Vagina (tissue), 2 donors: ENCODE results near the gene SLC35A1. TPM values are rescaled to one million over a fixed set of nuclear protein-coding genes. Genes with fewer than 3 reads are reported as not detected.

ENCODE experiments used
- DNase-seq, 2 donors: peaks; one replicate each; pipeline ENCODE4 v3.0.0-alpha.2; 2017; ENCODE audit errors: extremely low spot score in 2 of 2
- H3K27ac ChIP-seq: fragments of 200-600 bp; sonication (generic); one replicate; pipeline ENCODE4 v1.5.1; 2019
- H3K27me3 ChIP-seq: fragments of 200-600 bp; sonication (generic); one replicate; pipeline ENCODE4 v1.5.1; 2019
- H3K36me3 ChIP-seq, 2 donors: fragments of 200-600 bp; sonication (generic); one replicate each; pipeline ENCODE4 v1.5.1; 2017 to 2019
- H3K4me1 ChIP-seq: fragments of 200-600 bp; sonication (generic); one replicate; pipeline ENCODE4 v1.5.1; 2019
- H3K4me3 ChIP-seq, 2 donors: fragments of 200-600 bp; sonication (generic); 1 replicate in 1 of 2; 2 replicates in 1 of 2; pipeline ENCODE4 v1.5.1; 2016 to 2019
- H3K9me3 ChIP-seq: fragments of 200-600 bp; sonication (generic); one replicate; pipeline ENCODE4 v1.5.1; 2019
- POLR2A ChIP-seq, 2 donors: fragments of 450-650 bp; IDR thresholded peaks; one replicate each; pipeline ENCODE4 v1.6.1; 2017; ENCODE audit warnings: antibody characterized with exemption in 2 of 2, mild to moderate bottlenecking in 2 of 2, moderate library complexity in 2 of 2
- POLR2AphosphoS5 ChIP-seq, 2 donors: sonication (generic); formaldehyde crosslinking; IDR thresholded peaks; one replicate each; pipeline ENCODE4 v1.9.0; 2017; ENCODE audit warnings: antibody characterized with exemption in 2 of 2, mild to moderate bottlenecking in 2 of 2, low read depth in 1 of 2; ENCODE audit not compliant: insufficient read depth in 1 of 2
- intact Hi-C: fragments of 100-400 bp; cut with DNase I; formaldehyde crosslinking; loops from one replicate; pipeline ENCODE4 v1.15.1; 2023
- small RNA-seq: library from RNA; depleted of rRNA; stranded (forward); fragments of <200 nt; gene quantifications from one replicate; pipeline ENCODE3, GENCODE V24; 2016
- total RNA-seq: library from RNA; depleted of rRNA; stranded (reverse); fragments of >200 nt; gene quantifications from one replicate; pipeline ENCODE4 v1.2.3, GENCODE V29; 2016
- TF ChIP-seq, protein P1 (sequence below), 3 experiments: fragments of 450-650 bp in 2 of 3; fragments of 200-600 bp in 1 of 3; sonication (generic) in 1 of 3; IDR thresholded peaks; one replicate each; pipeline ENCODE4 v1.5.1; 2017 to 2019; ENCODE audit warnings: antibody characterized with exemption in 3 of 3, mild to moderate bottlenecking in 2 of 3, moderate library complexity in 2 of 3

SLC35A1 gene
- total RNA-seq, 1 donor from 2014 or later: 13.3 TPM

DNA sequence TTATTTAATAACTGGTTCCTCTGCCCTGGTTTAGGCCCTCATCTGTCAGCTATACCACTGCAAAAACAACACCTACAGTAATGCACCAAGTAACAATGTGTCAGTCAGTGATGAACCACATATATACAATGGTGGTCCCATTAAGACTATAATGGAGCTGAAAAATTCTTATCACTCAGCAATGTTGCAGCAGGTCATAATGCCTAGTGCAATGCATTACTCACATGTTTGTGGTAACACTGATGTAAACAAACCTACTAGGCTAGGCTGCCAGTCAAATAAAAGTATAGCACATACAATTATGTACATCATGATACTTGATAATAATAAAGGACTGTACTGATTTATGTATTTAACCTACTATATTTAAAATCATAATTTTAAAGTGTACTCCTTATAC, 85.7 kb downstream of the SLC35A1 start:
- Histone ChIP-seq H3K27ac (no peak overlapping the region), H3K9me3 (no peaks in the 10 kb centered on the region), H3K4me3 (no peak overlapping the region), H3K27me3 (no peaks in the 10 kb centered on the region), H3K4me1 (no peaks in the 10 kb centered on the region), H3K36me3 (peaks cover 0 to 13% of the 10 kb centered on the region in 2 donors)
- intact Hi-C loops: no loop called here
- TF ChIP-seq POLR2A (IDR thresholded peaks at IDR 0.05): no peak
- TF ChIP-seq, protein P1, sequence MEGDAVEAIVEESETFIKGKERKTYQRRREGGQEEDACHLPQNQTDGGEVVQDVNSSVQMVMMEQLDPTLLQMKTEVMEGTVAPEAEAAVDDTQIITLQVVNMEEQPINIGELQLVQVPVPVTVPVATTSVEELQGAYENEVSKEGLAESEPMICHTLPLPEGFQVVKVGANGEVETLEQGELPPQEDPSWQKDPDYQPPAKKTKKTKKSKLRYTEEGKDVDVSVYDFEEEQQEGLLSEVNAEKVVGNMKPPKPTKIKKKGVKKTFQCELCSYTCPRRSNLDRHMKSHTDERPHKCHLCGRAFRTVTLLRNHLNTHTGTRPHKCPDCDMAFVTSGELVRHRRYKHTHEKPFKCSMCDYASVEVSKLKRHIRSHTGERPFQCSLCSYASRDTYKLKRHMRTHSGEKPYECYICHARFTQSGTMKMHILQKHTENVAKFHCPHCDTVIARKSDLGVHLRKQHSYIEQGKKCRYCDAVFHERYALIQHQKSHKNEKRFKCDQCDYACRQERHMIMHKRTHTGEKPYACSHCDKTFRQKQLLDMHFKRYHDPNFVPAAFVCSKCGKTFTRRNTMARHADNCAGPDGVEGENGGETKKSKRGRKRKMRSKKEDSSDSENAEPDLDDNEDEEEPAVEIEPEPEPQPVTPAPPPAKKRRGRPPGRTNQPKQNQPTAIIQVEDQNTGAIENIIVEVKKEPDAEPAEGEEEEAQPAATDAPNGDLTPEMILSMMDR (IDR thresholded peaks at IDR 0.05): no peak
- TF ChIP-seq POLR2AphosphoS5 (IDR thresholded peaks at IDR 0.05; ENCODE audit: insufficient read depth in 1 of 2, low read depth in 1 of 2): no peak
- DNase-seq: no peak

DNA sequence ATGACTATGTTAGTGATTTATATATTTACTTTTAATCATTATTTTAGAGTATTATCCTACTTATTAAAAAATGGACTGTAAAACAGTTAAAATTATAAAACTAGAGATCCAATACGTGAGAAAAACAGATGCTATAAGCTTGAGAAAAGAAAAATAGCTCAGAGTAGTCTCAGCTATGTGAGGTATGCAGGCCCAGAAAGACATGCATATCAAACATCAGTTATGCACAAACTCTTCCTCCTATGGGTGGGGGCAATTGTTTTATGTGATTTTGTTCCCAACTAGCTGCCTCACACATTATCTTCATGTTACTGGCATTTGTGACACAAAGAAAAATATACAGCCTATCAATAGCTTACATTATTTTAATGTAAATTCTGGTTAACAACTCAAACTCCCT, 88.2 kb downstream of the SLC35A1 start:
- no peak for DNase-seq
- Histone ChIP-seq H3K36me3 (peaks cover 0 to 16% of the 10 kb centered on the region in 2 donors), H3K27ac (no peak overlapping the region), H3K4me1 (no peaks in the 10 kb centered on the region), H3K27me3 (no peaks in the 10 kb centered on the region), H3K9me3 (no peaks in the 10 kb centered on the region), H3K4me3 (no peak overlapping the region)
- intact Hi-C loops: no loop called here
- TF ChIP-seq POLR2AphosphoS5 (IDR thresholded peaks at IDR 0.05; ENCODE audit: insufficient read depth in 1 of 2, low read depth in 1 of 2) (no peak), POLR2A (IDR thresholded peaks at IDR 0.05) (no peak)
- TF ChIP-seq, protein P1 (IDR thresholded peaks at IDR 0.05): no peak

Small RNAs within 50 kb of the gene (small RNA-seq; reads per million reads assigned to genes)
- gene AL049697.2: not detected
- gene RNU6-444P: not detected

Other genes starting within 250 kb of the SLC35A1 start
- gene SMIM8, start 150.4 kb upstream of the SLC35A1 start, total RNA-seq: 5.6 TPM
- gene GJB7, start 143.7 kb upstream of the SLC35A1 start, total RNA-seq: not detected
- 2.0 TPM for gene C6orf163, start 128.2 kb upstream of the SLC35A1 start, total RNA-seq
- gene CFAP206, start 65.0 kb upstream of the SLC35A1 start, total RNA-seq: not detected
- 17.9 TPM for gene RARS2, start 117.0 kb downstream of the SLC35A1 start, total RNA-seq
- gene ORC3, start 117.2 kb downstream of the SLC35A1 start, total RNA-seq: 9.6 TPM
- gene AKIRIN2, start 229.3 kb downstream of the SLC35A1 start, total RNA-seq: 32.9 TPM